ENCODE measurements around the gene SELENOV.

- TF ChIP-seq CTCF (conservative IDR thresholded peaks at IDR 0.05 in 1 of 2, IDR thresholded peaks at IDR 0.05 in 1 of 2; ENCODE audit: extremely low read depth in 1 of 2, insufficient read depth in 1 of 2, low read depth in 1 of 2, low read length in 2 of 2) (no peak), EZH2 (IDR thresholded peaks at IDR 0.05; ENCODE audit: borderline replicate concordance, low read length) (no peak)
Observed at GRCh38 chr19:39465956-39466747, 48.8 kb upstream of the SELENOV start.

All from mammary epithelial cell (primary cell).